HG03460 (cell line): ENCODE results near the gene IL18.
"Not testable (repeated sequence)": the region's sequence is repeated elsewhere in the genome, so short reads cannot be mapped to it uniquely, and the experiment has no call there.

ENCODE experiments used
- ATAC-seq: cut with Tn5 transposase; IDR thresholded peaks from one replicate; pipeline ENCODE4 v1.9.1; 2021; ENCODE audit not compliant: unreplicated experiment

Gene IL18

GRCh38 chr11:112163875-112164685 is at the start of gene IL18:
Gene IL18, minus strand, starts transcription at chr11:112164094. Its CDS starts 9,041 bp downstream, at chr11:112155053.
- no peak for ATAC-seq

DNA sequence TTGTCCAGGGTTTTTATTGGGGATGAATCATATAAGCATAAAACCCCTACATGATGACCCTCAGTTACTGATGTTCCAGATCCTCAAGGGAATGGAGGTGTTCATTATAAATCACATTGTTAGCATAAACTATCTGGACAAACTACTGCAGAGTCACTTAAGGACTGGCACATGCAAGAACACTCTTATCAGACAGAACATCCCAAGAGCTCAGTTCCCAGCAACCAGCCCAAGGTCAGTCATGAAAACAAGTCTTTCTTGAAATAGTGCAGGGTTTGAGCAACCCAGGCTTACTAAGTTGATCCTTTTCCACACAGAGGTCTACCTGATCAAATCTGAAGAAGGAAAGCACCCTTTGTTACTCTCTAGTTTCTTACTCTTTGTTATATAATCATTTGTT is 48.8 kb upstream of the IL18 start:
- ATAC-seq = no peak

- no peak for ATAC-seq
Measured at GRCh38 chr11:112212290-112212689, 48.4 kb upstream of the IL18 start.

DNA sequence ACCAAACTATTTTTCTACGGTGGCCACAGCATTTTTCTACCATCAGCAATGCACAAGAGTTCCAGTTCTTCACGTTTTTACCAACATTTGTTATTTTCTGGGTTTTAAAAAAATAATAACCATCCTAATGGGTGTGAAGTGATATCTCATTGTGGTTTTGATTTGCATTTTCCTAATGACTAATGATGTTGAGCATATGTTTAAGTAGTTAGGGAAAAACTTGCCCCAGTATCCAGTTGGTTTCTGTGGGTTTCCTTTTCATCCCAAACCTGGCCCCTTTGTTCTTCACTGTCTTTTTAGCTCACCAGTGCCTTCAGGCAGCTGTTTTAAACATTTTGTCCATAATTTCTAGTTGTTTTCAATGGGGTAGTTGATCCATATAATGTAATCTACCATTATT is 47.6 kb upstream of the IL18 start:
- no peak for ATAC-seq

GRCh38 chr11:112210890-112211289 is 47.0 kb upstream of the IL18 start:
- no peak for ATAC-seq

DNA sequence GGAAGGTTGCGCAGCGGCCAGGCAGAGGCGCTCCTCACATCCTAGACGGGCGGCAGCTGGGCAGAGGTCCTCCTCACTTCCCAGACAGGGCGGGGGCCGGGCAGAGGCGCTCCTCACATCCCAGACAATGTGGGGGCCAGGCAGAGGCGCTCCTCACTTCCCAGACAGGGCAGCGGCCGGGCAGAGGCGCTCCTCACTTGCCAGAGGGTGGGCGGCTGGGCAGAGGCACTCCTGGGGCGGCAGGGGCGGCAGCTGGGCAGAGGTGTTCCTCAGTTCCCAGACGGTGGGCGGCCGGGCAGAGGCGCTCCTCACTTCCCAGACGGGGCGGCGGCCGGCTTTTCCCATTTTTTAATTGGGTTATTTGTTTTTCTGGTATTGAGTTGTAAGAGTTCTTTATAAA is 42.2 kb upstream of the IL18 start:
- no peak for ATAC-seq

DNA sequence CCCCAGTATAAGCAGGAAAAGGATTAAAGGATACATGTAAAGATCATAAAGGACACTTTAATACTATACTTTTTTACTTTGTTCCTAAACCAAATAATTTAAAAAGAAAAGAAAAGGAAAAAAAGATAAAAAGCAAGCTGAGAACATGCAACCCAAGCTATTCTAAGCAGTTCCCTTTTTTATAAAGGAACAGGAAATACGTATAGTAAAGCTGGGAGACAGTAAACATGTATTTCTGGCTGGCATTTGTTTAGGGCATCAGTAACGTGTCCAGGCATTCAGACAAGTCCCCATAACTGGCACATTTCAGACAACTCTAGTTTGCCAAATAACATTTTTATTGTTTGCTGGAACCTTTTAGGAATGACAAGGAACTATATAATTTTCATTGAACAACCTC is 36.4 kb upstream of the IL18 start:
- ATAC-seq = no peak

DNA sequence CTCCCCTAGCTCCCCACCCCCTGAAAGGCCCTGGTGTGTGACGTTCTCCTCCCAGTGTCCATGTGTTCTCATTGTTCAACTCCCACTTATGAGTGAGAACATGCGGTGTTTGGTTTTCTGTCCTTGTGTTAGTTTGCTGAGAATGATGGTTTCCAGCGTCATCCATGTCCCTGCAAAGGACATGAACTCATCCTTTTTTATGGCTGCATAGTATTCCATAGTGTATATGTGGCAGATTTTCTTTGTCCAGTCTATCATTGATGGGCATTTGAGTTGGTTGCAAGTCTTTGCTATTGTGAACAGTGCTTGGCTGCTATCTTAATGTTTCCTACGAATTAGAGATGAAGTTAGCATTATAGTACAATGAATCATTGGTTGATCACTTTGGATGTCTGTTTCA is 35.2 kb upstream of the IL18 start:
- not testable (repeated sequence) for ATAC-seq

- ATAC-seq = no peak
Measured at GRCh38 chr11:112196519-112197087, 32.7 kb upstream of the IL18 start.

DNA sequence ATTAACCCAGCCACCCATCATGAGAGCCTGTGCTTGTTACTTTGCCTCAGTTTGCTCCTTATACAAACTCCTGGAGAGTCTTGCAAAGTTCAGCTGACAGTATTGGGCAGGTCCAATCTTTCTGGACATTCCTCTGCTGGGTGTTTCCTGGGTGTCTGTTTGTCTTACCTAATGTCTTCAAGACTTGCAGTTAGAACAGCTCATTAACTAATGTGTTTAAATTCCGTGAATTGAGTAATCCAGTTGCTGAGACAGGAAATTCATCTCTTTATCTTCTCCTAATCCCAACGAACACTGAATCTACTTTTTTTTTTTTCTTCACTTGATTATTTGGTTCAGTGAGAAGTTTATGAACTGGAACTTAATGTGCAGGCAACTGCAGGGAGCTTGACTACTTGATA is 32.1 kb upstream of the IL18 start:
- ATAC-seq = no peak

DNA sequence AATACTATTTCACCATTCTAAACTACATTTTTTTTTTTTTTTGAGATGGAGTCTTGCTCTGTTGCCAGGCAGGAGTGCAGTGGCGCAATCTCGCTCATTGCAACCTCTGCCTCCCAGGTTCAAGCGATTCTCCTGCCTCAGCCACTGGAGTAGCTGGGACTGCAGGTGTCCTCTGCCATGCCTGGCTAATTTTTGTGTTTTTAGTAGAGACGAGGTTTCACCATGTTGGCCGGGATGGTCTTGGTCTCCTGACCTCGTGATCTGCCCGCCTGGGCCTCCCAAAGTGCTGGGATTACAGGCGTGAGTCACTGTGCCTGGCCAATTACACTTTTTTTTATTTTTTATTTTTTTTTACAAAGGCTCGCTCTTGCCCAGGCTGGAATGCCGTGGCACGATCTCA is 31.2 kb upstream of the IL18 start:
- ATAC-seq = not testable (repeated sequence)

DNA sequence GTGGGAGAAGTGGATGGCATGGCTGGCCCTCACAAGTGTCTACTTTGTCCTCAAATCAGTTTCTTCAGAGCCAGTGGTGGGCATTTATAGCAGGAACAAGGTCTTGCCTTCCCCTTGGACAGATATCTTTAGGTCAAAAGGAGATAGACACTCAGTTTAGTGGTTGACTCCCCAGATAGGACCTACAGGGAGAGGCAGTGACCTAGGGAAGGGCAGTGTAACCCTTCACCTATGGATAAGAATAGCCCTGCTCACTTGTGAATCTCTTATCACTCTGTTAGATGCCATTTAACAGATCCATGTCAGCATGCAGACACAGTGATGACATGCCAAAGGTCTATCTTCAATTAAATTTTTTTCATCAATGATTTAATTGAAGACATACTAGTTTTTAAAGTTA is 22.4 kb upstream of the IL18 start:
- ATAC-seq = no peak

DNA sequence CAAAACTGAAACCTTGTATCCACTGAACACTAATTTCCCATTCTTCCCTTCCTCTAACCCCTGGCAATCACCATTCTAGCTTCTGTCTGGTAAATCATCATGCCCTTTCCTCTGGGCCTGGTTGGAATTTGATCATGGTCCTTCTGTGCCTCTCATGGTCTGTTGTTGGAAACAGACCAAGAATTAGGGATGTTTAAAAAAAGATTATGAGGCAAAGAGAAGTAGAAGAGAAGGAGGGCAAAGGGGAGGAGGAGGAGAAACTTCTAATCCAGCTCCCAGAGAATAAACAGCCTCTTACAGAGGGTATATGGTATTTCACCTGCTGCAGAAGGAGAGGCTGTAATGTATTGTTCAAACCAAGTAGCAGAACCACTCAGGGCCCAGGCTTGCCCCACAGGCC is 22.0 kb upstream of the IL18 start:
- ATAC-seq = no peak

- no peak for ATAC-seq
Measured at GRCh38 chr11:112182867-112183266, 19.0 kb upstream of the IL18 start.

GRCh38 chr11:112179601-112180000 is 15.7 kb upstream of the IL18 start:
- ATAC-seq = peak; percentile 77

DNA sequence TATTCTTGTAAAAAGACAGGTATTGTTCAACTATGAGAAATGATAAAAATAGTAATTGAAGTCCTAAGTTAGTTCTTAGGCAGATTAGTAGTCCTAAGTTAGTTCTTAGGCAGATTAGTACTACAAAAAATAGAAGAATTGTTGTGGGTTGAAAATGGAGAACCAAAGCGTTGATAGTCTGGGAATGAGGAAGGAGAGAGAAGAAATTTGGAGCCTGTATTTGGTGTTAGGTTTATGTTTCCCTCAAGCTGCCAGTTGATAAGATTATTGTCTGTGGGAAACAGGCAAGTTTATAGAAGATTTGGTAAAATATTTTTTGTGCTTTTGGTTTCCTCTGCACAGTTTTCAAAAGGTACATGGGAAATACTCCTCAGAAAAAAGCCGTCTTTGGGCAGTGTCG is 15.0 kb upstream of the IL18 start:
- ATAC-seq = no peak

DNA sequence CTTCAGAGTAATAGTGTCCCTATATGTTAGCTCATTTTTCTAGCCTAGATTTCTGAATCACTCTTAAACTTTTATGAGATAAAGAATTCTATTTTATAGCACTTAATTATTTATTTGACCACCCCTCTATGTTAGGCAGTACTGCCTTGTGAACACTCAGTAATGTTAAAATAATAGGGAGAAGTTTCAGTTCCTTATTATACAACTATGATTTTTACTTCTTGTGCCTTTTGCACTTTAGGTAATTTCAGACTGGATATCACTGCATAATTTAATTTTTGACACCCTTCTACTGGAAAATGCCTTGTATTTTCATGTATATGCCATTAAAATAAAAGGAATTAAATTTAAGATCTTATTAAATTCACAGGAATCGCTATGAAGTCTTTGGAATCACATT is 14.5 kb upstream of the IL18 start:
- ATAC-seq = no peak

DNA sequence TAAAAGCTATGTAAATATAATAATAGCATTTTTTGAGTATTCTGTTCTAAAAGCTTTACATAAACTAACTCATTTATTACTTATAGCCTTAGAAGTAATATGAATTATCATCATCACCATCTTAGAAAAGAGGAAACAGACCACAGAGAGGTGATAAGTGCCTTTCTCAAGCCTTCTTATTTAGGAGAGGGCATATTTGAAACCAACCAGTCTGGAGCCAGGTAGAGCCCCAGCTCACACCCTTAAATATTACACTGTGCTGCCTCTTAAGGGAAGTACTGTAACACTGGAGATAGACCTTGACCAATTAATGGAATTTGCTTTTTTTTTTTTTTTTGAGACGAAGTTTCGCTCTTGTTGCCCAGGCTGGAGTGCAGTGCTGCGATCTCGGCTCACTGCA is 13.7 kb upstream of the IL18 start:
- no peak for ATAC-seq

DNA sequence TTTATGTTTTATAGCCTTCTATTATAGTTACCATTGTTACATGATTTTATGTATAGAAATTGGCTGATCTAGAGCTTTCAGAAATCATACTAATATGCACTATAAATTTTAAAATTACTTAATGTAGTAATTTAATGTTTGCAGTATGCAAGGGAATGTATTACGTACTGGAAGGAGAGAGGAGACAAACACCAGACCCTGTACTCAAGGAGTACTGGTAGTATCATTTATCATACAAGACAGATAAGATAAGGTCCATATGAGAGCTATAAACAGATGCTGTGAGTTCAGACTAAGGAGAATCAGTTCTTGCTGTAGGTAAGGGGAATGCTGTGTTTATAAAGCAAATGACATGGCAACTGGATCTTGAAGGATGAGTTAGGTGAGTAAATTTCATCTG is 12.2 kb upstream of the IL18 start:
- no peak for ATAC-seq

DNA sequence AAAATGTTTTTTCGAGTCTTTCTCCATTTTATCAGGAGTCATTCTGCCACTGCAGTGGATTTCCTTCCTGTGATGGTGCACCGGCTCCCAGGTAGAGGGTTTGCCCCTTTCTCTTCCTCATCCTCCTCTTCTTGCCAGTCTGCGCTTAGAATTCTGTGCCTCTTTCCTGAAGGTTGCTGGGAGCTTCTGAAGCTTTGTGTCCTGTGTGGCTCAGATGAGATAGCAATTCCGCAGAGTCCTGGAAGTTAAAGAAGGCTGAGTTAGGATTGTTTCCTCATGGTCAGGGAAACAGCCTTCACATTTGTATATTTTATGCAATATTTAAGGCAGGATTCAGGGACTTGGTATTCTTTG is 11.7 kb upstream of the IL18 start:
- no peak for ATAC-seq

DNA sequence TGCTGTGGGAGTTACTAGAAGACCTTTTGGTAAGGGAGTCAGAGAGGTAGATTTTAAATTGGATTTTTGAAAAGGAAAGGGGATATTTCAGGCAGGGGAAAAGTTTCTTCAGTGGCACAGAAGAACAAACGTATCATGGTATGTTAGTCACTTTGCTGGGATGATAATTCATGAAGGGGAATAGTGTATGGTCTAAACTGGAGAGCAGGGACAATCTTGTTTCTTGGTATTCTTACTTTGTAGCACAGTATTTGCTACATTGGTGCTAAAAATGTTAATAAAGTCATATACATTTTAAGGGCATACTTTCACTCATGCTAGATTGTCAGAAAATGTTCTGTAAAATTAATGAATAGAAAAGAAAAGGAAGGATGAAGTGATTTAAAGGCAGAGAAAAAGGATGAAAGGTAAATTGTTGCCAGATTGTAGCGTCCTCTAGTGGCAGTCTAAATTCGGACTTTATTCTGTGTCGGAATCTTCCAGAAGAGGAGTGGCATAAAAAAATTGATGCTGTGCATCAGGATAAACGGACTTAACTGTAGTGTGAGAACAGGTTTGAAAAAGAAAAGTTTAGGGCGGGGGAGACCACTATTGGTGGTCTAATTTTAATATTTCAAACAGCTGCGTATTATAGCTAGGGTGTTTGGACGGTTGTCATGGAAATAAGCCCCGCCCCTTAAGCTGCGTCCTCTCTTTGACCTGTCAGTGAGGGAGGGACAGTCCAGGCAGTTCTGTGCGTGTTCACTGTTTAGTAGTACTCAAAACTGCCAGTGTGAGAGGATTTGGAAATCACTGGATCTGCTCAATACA is 11.1 kb upstream of the IL18 start, which contains the start of gene BCO2:
Gene BCO2 (plus strand): TSS at position 724 of the 810 bp plus-strand sequence. CDS start 90 bp downstream, outside the sequence.
- ATAC-seq = no peak

DNA sequence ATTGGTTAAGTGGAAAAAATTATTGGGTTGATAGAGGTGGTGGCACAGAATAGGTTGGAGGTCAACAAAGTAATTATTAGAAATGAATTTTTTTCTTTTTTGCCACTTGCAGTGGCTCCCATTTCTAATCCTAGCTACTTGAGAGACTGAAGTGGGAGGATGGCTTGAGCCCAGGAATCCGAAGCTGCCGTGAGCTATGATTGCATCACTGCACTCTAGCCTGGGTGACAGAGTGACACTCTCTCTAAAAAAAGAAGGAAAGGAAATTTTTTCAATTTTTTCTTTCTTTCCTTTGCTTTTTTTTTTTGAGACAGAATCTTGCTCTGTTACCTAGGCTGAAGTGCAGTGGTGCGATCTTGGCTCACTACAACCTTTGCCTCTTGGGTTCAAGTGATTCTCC is 9.3 kb upstream of the IL18 start:
- no peak for ATAC-seq
